GM18499 (cell line): Measurements from ENCODE around the gene PKD1L1.
"Not testable (repeated sequence)": the region's sequence is repeated elsewhere in the genome, so short reads cannot be mapped to it uniquely, and the experiment has no call there.

Source experiments
- ATAC-seq: cut with Tn5 transposase; IDR thresholded peaks from one replicate; pipeline ENCODE4 v1.9.1; 2021; ENCODE audit warnings: moderate number of reproducible peaks; ENCODE audit not compliant: insufficient read depth, unreplicated experiment

The PKD1L1 gene

DNA sequence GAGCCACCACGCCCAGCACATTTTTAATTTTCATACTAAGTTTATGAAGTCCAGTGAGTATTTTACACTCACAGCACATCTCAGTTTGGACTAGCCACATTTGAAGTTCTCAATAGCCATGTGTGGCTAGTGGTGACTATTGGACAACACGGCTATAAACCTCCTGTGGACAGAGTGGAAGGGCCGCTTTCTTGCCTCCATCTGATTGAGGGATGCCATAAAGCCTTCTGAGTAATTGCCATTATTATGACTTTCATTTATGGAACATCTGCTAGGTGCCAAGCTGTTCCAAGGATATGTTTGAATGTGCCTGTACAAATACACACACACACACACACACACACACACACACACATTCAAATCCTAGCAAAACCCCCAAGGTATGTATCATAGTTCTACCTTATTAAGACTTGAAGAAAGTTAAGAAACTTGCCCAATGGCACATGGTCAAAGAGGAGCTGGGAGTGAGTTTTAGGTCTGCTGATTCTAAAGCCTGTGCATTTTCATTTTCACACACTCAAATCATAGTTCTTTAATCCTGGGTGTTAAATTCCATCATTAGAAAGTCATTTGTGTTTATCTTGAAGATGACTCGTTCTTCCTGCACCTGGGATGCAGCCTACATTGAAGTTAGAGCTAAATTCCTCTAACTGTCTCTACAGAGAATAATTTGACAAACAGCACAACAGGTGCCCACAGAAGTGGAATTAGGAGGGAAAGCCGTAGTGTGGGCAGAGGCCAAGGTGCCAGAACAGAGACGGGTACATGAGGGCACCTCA is 143.3 kb downstream of the PKD1L1 start:
- no peak for ATAC-seq

DNA sequence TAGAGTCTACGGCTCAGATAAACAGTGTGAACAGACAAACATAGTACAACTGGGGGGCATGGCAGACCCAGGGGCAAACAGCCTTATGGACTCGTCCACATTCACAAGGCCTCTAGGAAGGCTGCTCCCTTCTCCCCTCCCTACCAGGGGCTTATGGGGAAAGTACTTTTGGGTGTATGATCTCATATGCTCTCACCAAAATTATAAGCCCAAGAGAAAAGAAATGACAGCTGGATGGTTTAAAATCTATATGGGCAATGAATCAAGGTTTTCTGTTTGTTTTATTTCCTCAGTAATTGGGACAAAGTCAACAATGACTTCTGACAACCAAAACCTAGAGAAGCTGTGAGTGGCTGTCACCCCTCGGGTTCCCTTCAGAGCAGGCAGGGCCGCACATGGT is 144.4 kb downstream of the PKD1L1 start:
- no peak for ATAC-seq

DNA sequence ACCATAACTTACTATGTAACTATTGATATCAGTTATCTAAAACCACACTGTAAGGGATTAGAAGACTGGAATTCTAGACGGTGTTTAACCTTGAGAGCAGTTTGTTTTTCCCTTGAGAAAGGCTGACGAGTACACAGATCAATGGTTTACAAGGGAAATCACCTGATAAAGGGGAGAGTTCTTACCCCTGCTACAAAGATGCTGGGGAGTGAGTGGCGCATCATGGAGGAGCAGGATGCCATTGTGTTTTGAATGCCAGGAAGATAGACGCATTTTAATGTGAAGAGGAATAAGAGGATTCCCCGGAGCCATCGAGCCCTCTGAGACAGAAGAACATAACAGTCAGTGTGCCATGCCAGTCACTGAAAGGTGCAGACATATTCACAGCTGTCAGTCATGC is 145.2 kb downstream of the PKD1L1 start:
- ATAC-seq, result no peak

DNA sequence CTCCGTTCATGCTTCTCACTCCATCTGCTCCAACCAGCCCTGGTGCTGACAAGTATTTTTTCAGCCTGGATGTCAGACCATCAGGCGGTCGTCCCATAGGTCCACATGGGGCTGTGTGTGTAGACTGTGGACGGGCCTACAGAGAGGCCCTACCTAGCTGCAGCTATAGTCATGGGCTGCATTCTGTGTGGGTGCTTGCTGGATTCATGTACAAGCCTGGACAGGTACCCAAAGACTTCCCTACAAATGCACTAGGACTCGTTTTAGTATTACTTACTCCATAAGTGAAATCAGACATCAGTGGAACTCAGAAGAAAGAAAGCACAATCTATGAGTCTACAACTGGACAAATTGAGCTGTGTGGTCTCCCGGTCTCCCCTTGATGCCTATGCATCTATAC is 146.8 kb downstream of the PKD1L1 start:
- no peak for ATAC-seq

DNA sequence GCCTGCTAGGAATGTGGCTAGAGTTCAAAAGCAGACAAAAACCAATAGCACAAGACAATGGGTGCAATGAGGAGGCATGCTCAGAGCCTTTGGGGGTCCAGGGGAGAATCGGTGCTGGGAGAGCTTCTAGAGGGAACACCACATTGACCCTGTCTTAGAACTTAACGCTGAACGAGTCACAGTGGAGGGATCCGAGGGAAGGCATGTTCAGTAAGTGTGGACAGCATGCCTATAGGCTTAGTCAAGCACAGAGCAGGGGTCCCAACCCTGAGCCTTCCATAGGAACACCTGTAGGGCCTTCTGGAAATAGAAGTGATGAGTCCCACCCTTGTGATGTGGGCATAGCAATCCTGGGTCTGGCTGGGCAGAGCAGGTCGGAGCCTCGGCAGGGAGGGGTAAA is 148.7 kb downstream of the PKD1L1 start:
- no peak for ATAC-seq

DNA sequence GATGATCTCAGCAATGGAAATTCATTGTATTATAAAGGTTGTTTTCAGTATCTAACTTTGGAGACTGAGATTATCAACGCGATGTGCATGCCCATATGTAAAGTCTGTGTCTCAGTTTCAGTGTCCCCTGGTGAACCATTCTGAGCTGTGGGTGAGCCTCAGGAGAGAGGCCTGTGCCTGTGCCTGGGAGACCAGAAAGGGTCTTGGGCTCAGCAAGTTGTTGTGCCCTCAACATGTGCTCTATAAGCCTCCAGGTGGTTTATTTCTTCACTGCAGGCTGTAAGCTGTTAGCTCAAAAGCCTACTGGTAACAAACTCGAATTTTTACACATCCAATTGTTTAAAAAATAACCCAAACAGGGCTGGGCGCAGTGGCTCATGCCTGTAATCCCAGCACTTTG is 151.9 kb downstream of the PKD1L1 start:
- no peak for ATAC-seq

DNA sequence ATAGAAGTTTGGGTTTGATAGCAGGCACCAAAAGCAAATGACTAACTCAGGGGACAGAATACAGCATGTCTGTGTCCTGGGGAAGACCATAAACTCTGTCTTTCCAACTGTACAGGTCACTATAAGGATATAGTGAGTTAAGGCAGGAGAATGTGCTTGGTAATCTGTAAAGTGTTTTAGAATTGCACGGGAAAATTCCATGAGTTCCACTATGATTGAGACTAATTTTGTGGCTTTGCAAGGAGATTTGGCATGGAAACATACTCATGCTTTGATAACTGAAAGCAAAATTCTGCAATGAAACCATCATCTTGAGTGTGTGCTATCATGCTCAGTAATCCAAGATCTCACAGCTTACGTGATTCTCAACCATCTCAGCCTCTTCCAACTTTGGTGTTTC is 152.6 kb downstream of the PKD1L1 start:
- no peak for ATAC-seq

DNA sequence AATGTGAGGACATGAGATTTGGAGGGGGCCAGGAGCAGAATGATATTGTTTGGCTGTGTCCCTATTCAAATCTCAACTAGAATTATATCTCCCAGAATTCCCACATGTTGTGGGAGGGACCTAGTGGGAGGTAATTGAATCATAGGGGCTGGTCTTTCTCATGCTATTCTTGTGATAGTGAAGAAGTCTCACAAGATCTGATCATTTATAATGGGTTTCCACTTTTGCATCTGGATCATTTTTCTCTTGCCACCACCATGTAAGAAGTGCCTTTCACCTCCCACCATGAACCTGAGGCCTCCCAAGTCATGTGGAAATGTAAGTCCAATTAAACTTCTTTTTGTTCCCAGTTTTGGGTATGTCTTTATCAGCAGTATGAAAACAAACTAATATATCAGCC is 153.1 kb downstream of the PKD1L1 start:
- ATAC-seq, result not testable (repeated sequence)

DNA sequence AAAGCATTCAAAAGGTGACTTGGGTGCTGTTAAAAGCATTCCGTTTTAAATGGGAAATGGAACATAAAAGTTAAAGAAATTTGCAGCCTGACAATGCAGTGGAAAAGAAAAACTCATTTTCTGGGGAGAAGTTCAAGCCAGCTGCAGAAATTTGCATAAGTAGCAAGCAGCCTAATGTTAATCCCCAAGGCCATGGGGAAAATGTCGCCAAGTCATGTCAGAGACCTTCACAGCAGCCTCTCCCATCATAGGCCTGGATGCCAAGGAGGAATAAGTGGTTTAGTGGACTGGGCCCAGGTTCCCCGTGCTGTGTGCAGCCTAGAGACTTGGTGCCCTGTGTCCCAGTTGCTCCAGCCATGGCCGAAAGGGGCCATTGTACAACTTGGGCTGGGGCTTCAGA is 154.2 kb downstream of the PKD1L1 start:
- ATAC-seq, result no peak

DNA sequence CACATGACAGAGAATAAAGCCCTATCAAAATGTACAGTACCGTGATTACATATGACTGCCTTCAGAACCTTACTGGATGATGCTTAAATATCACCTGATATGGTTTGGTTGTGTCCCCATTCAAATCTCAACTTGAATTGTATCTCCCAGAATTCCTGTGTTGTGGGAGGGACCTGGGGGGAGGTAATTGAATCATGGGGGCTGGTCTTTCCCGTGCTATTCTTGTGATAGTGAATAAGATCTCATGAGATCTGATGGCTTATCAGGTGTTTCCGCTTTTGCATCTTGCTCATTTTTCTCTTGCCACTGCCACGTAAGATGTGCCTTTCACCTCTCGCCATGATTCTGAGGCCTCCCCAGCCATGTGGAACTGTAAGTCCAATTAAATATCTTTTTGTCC is 155.1 kb downstream of the PKD1L1 start:
- ATAC-seq, result not testable (repeated sequence)

DNA sequence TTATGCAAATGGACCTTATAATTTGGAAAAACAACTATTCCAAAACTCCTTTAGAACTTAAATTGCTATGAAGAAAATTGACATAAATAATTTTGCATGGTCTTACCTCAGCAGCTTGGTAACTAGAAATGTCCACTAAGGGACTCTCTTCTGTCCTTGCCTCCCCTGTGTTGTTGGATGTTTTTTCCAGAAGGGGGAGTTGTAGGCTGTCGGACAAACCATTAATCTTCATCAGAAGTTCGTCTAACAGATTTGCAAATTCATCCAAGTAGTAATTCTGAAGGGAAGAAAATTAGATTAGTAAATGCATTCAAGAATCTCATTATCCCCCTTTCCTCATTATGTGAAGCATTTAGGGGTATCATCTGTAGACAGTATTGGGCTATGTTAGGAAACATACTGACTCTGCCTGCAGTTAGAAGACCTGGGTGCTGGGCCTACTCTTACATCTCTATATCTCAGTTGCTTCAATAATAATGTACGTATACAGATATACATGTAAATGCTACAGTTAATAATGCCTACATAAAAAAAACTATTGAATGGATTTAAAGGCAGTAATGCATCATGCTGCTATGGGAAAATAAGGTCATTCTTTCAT is 155.6 kb downstream of the PKD1L1 start:
- ATAC-seq, result no peak

DNA sequence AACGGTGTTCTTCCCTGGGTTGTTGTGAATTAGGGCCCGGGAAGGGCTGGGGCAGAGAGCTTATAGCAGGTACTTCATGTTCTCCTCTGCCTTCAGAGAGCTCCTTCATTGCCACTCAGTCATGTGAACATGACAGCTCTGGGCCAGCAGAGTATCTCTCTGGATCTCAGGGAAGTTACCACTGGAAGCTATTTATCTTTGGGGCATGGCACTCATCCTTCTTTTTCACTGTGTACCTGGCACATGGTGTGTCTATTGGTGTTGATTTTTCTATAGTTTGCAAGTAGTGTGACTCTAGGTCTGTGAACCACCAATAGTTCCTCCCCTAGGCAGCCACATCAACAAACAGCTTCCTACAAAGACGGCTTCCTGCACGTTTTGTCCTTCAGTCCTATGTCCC is 156.6 kb downstream of the PKD1L1 start:
- ATAC-seq, result no peak

DNA sequence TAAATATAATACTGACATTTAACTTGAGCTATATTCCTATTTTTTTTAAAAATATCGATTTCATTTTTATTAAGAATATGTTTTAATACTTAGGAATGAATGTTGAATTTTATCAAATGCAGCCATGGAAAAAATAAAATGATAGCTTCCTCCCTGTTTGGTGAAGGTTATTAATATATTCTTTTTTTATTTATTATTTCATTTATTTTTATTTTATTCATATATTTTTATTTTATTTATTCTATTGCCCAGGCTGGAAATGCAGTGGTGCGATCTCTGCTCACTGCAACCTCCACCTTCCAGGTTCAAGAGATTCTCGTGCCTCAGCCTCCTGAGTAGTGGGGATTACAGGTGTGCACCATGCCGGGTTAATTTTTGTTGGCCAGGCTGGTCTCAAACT is 160.2 kb downstream of the PKD1L1 start:
- no peak for ATAC-seq

DNA sequence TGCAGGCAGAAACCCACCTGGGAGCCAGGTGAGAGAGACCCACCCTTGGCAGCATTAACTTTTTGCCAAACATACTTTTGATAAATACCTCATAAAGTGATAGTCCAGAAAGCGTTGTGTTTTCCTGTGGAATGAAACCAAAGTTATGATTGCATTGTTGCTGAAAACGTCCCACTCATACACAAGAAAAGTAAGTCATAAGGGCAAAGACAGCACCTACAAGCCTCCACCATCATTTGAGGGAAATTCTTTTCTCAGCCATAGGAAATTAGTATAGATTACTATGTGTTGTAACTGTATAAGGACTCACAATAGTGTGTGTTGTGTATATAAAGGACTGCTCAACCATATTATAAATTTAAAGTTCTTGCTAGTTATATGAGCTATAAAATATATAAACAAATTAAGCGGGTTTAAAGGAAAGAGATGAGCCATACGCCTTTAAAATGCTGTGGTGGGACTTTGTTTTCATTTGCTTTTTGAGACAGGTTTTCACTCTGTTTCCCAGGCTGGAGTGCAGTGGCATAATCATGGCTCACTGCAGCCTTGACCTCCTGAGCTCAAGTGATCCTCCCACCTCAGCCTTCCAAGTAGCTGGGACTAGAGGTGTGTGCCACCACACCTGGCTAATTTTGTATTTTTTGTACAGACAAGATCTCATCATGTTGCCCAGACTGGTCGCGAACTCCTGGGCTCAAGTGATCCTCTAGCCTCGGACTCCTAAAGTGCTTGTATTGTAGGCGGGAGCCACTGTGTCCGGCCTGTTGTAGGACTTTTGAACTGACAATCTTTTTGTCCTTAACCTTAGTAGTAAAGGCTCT is 160.8 kb downstream of the PKD1L1 start:
- ATAC-seq, result no peak

DNA sequence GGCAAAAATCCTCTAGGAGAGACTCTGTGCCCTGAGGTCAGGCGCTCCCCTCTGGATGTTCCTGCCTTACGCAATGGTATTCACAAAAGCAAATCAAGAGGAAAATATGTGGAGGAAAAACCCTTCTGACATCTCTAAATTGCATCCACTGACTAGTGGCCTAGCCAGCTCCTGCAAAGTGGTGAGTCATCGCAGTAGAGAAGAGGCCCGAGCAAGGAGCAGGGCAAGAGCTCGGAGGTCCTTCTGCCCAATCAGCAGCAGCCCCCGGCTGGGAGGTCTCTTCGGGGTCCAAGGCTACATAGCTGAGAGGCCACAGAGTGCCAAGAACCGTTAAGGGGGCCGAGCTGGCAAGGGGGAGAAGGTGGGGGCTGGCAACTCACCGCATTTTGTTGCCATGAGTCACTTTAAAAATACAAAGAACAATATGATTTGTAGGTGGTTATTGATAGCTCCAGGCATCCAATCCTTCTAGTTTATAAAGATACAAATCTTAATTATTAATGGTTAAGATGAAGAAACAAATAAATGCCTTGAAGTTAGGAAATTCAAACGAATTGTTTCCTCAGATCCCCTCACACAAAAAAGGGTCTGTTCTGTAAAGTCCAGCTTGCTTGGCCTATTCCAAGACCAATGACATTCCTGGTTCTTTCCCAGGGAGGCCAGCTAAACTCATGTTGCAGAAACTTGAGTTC is 161.6 kb downstream of the PKD1L1 start:
- no peak for ATAC-seq

DNA sequence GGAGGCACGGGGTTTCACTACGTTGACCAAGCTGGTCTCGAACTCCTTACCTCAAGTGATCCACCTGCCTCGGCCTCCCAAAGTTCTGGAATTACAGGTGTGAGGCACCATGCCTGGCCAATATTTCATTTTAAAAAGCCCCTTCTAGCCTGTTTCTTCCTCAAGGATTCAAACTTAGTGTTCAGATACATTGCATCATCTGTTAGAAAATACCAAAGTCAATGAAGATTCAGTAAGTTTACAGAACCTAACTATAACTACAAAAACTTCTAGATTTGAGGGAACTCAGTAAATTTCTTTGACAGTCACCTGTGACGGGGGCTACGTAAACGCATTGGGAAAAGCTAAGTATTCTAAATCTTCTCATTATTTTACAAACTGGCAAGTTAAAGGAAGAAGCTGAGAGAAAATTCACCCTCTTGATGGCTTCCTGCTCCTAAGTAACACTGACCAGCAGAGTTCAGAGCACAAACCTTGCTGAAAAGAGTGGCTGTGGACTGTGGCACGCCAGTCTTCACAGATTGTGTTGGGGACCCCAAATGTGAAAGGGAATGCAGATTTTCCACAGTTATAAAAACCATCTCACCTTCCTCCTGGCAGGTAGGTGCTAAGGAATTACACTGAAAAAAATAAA is 162.2 kb downstream of the PKD1L1 start:
- ATAC-seq, result no peak

DNA sequence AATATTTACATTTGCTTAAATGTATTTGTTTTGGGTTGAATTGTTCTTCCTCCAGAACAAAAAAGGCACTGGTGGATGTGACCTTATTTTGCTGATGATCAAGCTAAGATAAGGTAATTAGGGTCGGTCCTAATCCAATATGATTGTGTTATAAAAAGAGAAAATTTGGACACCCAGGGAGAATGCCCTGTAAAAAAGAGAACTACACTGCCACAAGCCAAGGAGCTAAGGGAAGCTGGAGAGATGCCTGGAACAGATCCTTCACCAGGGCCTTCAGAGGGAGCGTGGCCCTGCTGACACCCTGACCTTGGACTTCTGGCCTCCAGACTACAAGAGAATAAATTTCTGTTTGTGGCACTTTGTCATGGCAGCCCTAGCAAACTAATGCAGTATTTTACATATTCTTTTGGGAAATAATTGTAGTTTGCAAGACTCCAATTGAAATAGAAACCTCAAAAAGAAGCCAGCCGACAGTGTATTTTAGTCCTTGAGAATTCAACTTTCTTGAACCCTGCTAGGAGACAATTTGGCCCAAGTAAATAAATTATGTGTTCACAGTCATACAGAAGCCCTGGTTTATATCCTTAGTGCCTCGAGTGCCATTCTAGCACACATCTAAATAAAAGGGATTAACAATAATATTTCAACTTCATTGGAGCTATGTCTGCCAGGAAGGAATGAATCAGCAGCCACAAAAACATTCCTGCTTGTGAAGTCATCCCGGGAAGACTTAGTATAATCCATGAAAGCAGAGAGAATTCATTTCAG is 164.6 kb downstream of the PKD1L1 start:
- ATAC-seq, result no peak

DNA sequence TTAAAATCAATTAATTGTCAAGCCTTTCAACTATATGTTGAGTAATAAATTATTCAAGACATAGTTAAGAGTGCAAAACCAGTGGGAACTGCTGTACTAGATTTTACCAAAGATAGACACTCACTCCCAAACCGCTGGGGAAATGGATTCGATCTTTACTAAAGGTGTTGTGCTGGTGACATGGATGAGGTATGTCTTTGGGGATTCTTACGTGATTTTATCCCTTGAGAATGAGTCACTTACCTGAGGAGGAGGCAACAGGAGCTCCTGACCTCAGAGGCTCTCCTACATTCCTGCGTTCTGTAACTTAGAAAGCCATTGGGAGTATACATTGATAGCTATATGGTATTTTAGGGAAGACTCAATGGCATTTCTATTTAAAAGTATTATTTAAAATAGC is 165.5 kb downstream of the PKD1L1 start:
- ATAC-seq, result no peak

DNA sequence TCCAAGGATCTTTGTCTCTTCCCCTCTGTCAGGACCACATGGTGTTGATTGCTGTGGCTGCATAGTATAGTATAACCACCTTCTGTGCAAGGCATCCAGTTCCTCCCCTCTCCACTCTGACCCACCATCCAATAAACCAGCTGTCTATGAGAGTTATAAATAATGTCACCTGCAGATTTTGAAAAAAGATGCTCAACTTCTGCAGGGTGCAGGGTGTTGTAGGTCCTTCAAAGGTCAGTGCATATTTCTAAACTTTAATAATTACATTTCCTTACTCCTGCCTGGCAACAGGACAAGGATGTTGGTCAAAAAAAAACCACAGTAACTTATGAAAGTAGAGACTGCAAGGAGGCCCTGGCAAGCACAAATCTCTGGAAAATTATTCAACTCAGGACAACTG is 166.2 kb downstream of the PKD1L1 start:
- ATAC-seq, result no peak

DNA sequence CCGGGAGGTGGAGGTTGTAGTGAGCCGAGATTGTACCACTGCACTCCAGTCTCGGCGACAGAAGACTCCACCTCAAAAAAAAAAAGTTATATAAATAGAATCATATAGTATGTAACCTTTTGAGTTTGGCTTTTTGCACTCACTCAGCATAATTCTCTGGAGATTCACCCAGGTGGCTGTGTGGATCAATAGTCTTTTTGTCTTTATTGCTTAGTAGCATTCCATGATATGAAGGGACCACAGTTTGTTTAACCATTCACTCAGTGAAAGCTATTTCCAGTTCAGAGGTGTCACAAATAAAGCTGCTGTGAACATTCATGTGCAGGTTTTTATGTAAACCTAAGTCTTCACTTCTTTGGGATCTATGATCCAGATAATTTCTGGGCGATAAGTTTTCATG is 167.7 kb downstream of the PKD1L1 start:
- no peak for ATAC-seq
